PC-9 (cell line): ENCODE data around the gene BTBD16.

Source experiments
- EZH2 ChIP-seq: fragments of 200-600 bp; sonication (generic); IDR thresholded peaks from 2 replicates; pipeline ENCODE4 v1.8.0; 2017; ENCODE audit warnings: antibody characterized with exemption, low read depth
- TF ChIP-seq, protein P1 (sequence below): fragments of 200-600 bp; sonication (generic); conservative IDR thresholded peaks from 2 replicates; pipeline ENCODE4 v1.6.1; 2017; ENCODE audit warnings: mixed run types, antibody characterized with exemption, mild to moderate bottlenecking, moderate library complexity

DNA sequence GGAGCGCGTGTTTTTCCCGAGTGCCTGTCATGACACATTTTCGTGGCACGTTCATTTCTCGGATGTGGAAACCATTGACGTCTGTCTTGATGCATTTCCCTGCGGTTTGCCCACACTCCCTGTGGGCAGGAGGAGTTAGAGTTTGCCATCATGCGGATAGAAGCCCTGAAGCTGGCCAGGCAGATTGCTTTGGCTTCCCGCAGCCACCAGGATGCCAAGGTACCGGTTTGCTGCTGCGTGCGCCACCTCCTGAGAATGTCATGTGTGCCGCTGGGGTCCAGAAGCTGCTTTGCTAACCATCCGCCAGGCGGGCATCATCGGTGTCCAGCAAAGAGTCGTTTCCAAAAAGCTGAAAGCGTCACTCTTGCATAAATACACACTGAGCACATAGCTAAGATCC is 40.9 kb upstream of the BTBD16 start:
- TF ChIP-seq, protein P1, sequence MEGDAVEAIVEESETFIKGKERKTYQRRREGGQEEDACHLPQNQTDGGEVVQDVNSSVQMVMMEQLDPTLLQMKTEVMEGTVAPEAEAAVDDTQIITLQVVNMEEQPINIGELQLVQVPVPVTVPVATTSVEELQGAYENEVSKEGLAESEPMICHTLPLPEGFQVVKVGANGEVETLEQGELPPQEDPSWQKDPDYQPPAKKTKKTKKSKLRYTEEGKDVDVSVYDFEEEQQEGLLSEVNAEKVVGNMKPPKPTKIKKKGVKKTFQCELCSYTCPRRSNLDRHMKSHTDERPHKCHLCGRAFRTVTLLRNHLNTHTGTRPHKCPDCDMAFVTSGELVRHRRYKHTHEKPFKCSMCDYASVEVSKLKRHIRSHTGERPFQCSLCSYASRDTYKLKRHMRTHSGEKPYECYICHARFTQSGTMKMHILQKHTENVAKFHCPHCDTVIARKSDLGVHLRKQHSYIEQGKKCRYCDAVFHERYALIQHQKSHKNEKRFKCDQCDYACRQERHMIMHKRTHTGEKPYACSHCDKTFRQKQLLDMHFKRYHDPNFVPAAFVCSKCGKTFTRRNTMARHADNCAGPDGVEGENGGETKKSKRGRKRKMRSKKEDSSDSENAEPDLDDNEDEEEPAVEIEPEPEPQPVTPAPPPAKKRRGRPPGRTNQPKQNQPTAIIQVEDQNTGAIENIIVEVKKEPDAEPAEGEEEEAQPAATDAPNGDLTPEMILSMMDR, result no peak
- no peak for TF ChIP-seq EZH2
